HG02642 (cell line): ENCODE data around the gene TNFRSF14.

Experiments used
- ATAC-seq: cut with Tn5 transposase; IDR thresholded peaks from one replicate; pipeline ENCODE4 v1.9.1; 2021; ENCODE audit warnings: mild to moderate bottlenecking; ENCODE audit not compliant: unreplicated experiment, poor library complexity

The TNFRSF14 gene

GRCh38 chr1:2523191-2523890 lies 32.8 kb upstream of the TNFRSF14 start:
- ATAC-seq = no peak

- no peak for ATAC-seq
Measured at GRCh38 chr1:2523891-2524609, 32.1 kb upstream of the TNFRSF14 start.

- ATAC-seq = no peak
Measured at GRCh38 chr1:2525572-2525919, 30.6 kb upstream of the TNFRSF14 start.

GRCh38 chr1:2525920-2526823 lies 30.0 kb upstream of the TNFRSF14 start, which contains the start of gene PANK4:
TSS of gene PANK4 (minus strand) at chr1:2526596. CDS start at chr1:2526587, 9 bp downstream.
- ATAC-seq = peak; percentile 84

- peak; percentile 32 for ATAC-seq
Measured at GRCh38 chr1:2526824-2527555, 29.2 kb upstream of the TNFRSF14 start.

- ATAC-seq = no peak
Measured at GRCh38 chr1:2527556-2527860, 28.7 kb upstream of the TNFRSF14 start.

- ATAC-seq = no peak
Measured at GRCh38 chr1:2528016-2528415, 28.2 kb upstream of the TNFRSF14 start.

- no peak for ATAC-seq
Measured at GRCh38 chr1:2528611-2528965, 27.6 kb upstream of the TNFRSF14 start.

- ATAC-seq = no peak
Measured at GRCh38 chr1:2528966-2529783, 27.0 kb upstream of the TNFRSF14 start.

GRCh38 chr1:2529784-2530512 lies 26.2 kb upstream of the TNFRSF14 start, which contains the start of gene HES5:
TSS of gene HES5 (minus strand) at chr1:2530263. CDS start at chr1:2530164, 99 bp downstream.
- ATAC-seq = no peak

- ATAC-seq = no peak
Measured at GRCh38 chr1:2530513-2531361, 25.4 kb upstream of the TNFRSF14 start.

- no peak for ATAC-seq
Measured at GRCh38 chr1:2532485-2533160, 23.5 kb upstream of the TNFRSF14 start.

GRCh38 chr1:2533365-2533764 lies 22.8 kb upstream of the TNFRSF14 start:
- ATAC-seq = no peak

- ATAC-seq = no peak
Measured at GRCh38 chr1:2534315-2534686, 21.9 kb upstream of the TNFRSF14 start.

GRCh38 chr1:2534687-2535441 lies 21.3 kb upstream of the TNFRSF14 start:
- ATAC-seq = no peak

- no peak for ATAC-seq
Measured at GRCh38 chr1:2535455-2535854, 20.7 kb upstream of the TNFRSF14 start.

- no peak for ATAC-seq
Measured at GRCh38 chr1:2535981-2536380, 20.2 kb upstream of the TNFRSF14 start.
